ENCODE data around the gene PCDHGA1. TPM values are rescaled to one million over a fixed set of nuclear protein-coding genes. Genes with fewer than 3 reads are reported as not detected.

PCDHGA1 gene
- total and polyA plus RNA-seq, 7 donors, result 0.27 to 2.1 (median 0.59) TPM

- no peak overlapping the region for H3K27ac ChIP-seq
These were observed 146.8 kb downstream of the PCDHGA1 start for GRCh38 chr5:141477044-141477575.

DNA sequence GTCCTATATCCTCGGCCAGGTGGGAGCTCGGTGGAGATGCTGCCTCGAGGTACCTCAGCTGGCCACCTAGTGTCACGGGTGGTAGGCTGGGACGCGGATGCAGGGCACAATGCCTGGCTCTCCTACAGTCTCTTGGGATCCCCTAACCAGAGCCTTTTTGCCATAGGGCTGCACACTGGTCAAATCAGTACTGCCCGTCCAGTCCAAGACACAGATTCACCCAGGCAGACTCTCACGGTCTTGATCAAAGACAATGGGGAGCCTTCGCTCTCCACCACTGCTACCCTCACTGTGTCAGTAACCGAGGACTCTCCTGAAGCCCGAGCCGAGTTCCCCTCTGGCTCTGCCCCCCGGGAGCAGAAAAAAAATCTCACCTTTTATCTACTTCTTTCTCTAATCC is 147.5 kb downstream of the PCDHGA1 start:
- TF ChIP-seq CTCF (IDR thresholded peaks at IDR 0.05), result no peak
- DNase-seq (no peak), ATAC-seq (no peak)
- Histone ChIP-seq H3K27me3 (ENCODE audit: insufficient read depth in 3 of 3, low read length in 2 of 3) (peaks cover 0 to 11% (median 0%) of the 10 kb centered on the region in 3 donors), H3K4me1 (peaks cover 38% of the 10 kb centered on the region), H3K9me3 (no peaks in the 10 kb centered on the region), H3K27ac (no peak overlapping the region), H3K36me3 (ENCODE audit: insufficient read depth in 1 of 2, low read depth in 1 of 2) (no peaks in the 10 kb centered on the region), H3K4me3 (peak overlapping the region; percentile 77)
- intact Hi-C loops (cut with DNase I), result loop anchor here (5.0 kb wide), 2 partner anchors 34 to 46 kb away; partner anchors contain the start of gene PCDHGA12 (in 1 of the 2)
- WGBS, 3 donors, result 35 to 52% (median 46%) methylated on average over 13 of the region's 13 CpGs

More at GRCh38 chr5:141477044-141477575, 146.8 kb downstream of the PCDHGA1 start:
- ATAC-seq, result no peak
- intact Hi-C loops (cut with DNase I), result loop anchor here (5.0 kb wide), 2 partner anchors 35 to 45 kb away; partner anchors contain the start of gene PCDHGA12 (in 1 of the 2)
- no peak for TF ChIP-seq CTCF (IDR thresholded peaks at IDR 0.05)
- no peaks in the 10 kb centered on the region for H3K9me3 ChIP-seq
- H3K27me3 ChIP-seq (ENCODE audit: insufficient read depth in 3 of 3, low read length in 2 of 3), result peaks cover 0 to 6% (median 0%) of the 10 kb centered on the region in 3 donors
- H3K36me3 ChIP-seq (ENCODE audit: insufficient read depth in 1 of 2, low read depth in 1 of 2), result no peaks in the 10 kb centered on the region
- H3K4me3 ChIP-seq, result peak overlapping the region; percentile 77
- DNase-seq, result no peak
- peaks cover 38% of the 10 kb centered on the region for H3K4me1 ChIP-seq
- 14 to 23% (median 17%) methylated on average over 24 of the region's 24 CpGs for WGBS, 3 donors

GRCh38 chr5:141478321-141478945 is 148.1 kb downstream of the PCDHGA1 start:
- H3K36me3 ChIP-seq (ENCODE audit: insufficient read depth in 1 of 2, low read depth in 1 of 2), result no peaks in the 10 kb centered on the region
- TF ChIP-seq CTCF (IDR thresholded peaks at IDR 0.05), result no peak
- H3K27me3 ChIP-seq (ENCODE audit: insufficient read depth in 3 of 3, low read length in 2 of 3), result peaks cover 0 to 11% (median 0%) of the 10 kb centered on the region in 3 donors
- no peaks in the 10 kb centered on the region for H3K9me3 ChIP-seq
- ATAC-seq (no peak), DNase-seq (peak in 1 of 2 donors; percentile 58)
- no peak overlapping the region for H3K27ac ChIP-seq
- peak overlapping the region; percentile 77 for H3K4me3 ChIP-seq
- intact Hi-C loops (cut with DNase I), result loop anchor here (5.0 kb wide), 2 partner anchors 34 to 46 kb away; partner anchors contain the start of gene PCDHGA12 (in 1 of the 2)
- 25 to 28% (median 28%) methylated on average over 20 of the region's 20 CpGs for WGBS, 3 donors
- H3K4me1 ChIP-seq, result peaks cover 38% of the 10 kb centered on the region

DNA sequence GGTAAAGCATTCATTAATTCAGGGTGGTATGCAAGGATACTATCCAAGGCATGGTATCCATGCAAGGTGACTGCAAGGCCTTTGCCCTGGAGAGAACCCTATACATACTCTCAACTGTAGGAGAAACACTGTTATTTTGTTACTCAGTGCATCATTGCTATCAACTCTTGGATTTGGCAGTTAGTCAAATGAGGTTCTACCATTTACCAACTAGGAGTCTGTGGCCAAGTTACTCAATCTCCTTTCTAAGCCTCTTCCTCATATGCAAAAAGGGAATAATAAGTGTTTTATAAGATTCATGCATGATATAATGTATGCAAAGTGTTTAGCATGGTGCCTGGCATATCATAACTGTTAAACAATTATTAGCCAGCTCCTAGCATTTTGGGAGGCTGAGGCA is 149.5 kb downstream of the PCDHGA1 start:
- intact Hi-C loops (cut with DNase I), result loop anchor here (5.0 kb wide), 2 partner anchors 33 to 47 kb away; partner anchors contain the start of gene PCDHGA12 (in 1 of the 2)

More for the DNA sequence above, 149.5 kb downstream of the PCDHGA1 start:
- Histone ChIP-seq H3K36me3 (ENCODE audit: insufficient read depth in 1 of 2, low read depth in 1 of 2) (no peaks in the 10 kb centered on the region), H3K9me3 (no peaks in the 10 kb centered on the region), H3K4me1 (peaks cover 47% of the 10 kb centered on the region), H3K27me3 (ENCODE audit: insufficient read depth in 3 of 3, low read length in 2 of 3) (peaks cover 0 to 18% (median 3%) of the 10 kb centered on the region in 3 donors), H3K4me3 (peak overlapping the region; percentile 77), H3K27ac (no peak overlapping the region)
- no peak for DNase-seq
- no peak for ATAC-seq
- no peak for TF ChIP-seq CTCF (IDR thresholded peaks at IDR 0.05)

All from psoas muscle (tissue), 8 donors.